Peyer's patch (tissue), 4 donors: ENCODE results near the gene KAT7.

ENCODE experiments used
- POLR2A ChIP-seq, 2 donors: fragments of 450-650 bp; IDR thresholded peaks; one replicate each; pipeline ENCODE4 v1.5.1; 2017; ENCODE audit warnings: antibody characterized with exemption in 2 of 2, mild to moderate bottlenecking in 2 of 2, moderate library complexity in 2 of 2
- TF ChIP-seq, protein P1 (sequence below), 6 experiments: fragments of 450-650 bp in 4 of 6; fragments of 200-600 bp in 2 of 6; sonication (generic) in 1 of 6; IDR thresholded peaks; one replicate each; pipeline ENCODE4 v1.5.1; 2017 to 2019; ENCODE audit warnings: antibody characterized with exemption in 6 of 6, mild to moderate bottlenecking in 3 of 6, moderate library complexity in 1 of 6

DNA sequence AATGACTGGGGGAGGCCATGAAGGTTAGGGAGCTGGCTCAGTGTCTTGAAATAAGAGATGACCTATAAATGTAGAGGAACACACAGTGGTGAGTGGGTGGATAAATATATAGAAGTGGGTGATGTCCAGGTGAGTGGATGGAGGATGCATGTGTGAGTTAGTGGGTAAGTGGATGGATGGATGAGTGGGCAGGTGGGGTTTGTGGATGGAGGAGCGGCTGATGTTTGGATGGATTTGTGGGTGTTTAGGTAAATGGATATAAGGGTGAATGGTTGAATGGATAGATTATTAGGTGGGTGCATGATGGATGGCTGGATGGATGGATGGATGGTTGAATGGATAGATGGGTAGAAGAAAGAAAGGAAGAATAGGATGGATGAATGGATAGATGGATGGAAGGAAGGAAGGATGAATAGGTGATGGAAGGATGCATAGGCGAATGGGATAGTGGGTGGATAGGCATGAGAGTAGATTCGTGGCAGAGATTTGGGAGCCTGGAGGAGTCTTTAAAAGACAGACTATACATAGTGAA, 78.5 kb downstream of the KAT7 start:
- TF ChIP-seq, protein P1, sequence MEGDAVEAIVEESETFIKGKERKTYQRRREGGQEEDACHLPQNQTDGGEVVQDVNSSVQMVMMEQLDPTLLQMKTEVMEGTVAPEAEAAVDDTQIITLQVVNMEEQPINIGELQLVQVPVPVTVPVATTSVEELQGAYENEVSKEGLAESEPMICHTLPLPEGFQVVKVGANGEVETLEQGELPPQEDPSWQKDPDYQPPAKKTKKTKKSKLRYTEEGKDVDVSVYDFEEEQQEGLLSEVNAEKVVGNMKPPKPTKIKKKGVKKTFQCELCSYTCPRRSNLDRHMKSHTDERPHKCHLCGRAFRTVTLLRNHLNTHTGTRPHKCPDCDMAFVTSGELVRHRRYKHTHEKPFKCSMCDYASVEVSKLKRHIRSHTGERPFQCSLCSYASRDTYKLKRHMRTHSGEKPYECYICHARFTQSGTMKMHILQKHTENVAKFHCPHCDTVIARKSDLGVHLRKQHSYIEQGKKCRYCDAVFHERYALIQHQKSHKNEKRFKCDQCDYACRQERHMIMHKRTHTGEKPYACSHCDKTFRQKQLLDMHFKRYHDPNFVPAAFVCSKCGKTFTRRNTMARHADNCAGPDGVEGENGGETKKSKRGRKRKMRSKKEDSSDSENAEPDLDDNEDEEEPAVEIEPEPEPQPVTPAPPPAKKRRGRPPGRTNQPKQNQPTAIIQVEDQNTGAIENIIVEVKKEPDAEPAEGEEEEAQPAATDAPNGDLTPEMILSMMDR (IDR thresholded peaks at IDR 0.05) = no peak
- no peak for TF ChIP-seq POLR2A (IDR thresholded peaks at IDR 0.05)
